Activated CD4-positive, alpha-beta T cell treated with anti-CD3 and anti-CD28 coated beads for 24 hours (primary cell): ENCODE data around the gene CHN1.
A peak's percentile ranks its signal among the peaks of the same experiment; 100 is the strongest.

ENCODE experiments used
- DNase-seq, 2 donors: peaks; one replicate each; pipeline ENCODE4 v3.0.0-alpha.2; 2020; ENCODE audit warnings: low read depth in 2 of 2

Gene CHN1

GRCh38 chr2:174870787-174871186 lies 134.4 kb downstream of the CHN1 start:
- DNase-seq = no peak

GRCh38 chr2:174868878-174869277 lies 136.3 kb downstream of the CHN1 start:
- DNase-seq = no peak

GRCh38 chr2:174866421-174866820 lies 138.8 kb downstream of the CHN1 start:
- DNase-seq = no peak

- DNase-seq = no peak
Measured at GRCh38 chr2:174863183-174863582, 142.0 kb downstream of the CHN1 start.

- no peak for DNase-seq
Measured at GRCh38 chr2:174859563-174860169, 145.5 kb downstream of the CHN1 start.

GRCh38 chr2:174858745-174859144 lies 146.4 kb downstream of the CHN1 start:
- DNase-seq = no peak

- no peak for DNase-seq
Measured at GRCh38 chr2:174856447-174856846, 148.7 kb downstream of the CHN1 start.

GRCh38 chr2:174846941-174847938 lies 157.9 kb downstream of the CHN1 start:
- DNase-seq = no peak

- no peak for DNase-seq
Measured at GRCh38 chr2:174846218-174846617, 159.0 kb downstream of the CHN1 start.

GRCh38 chr2:174844295-174844708 lies 160.9 kb downstream of the CHN1 start:
- DNase-seq = no peak

- DNase-seq = no peak
Measured at GRCh38 chr2:174842496-174842895, 162.7 kb downstream of the CHN1 start.

- no peak for DNase-seq
Measured at GRCh38 chr2:174841936-174842335, 163.2 kb downstream of the CHN1 start.

GRCh38 chr2:174841350-174841749 lies 163.8 kb downstream of the CHN1 start:
- DNase-seq = no peak

GRCh38 chr2:174840436-174840835 lies 164.7 kb downstream of the CHN1 start:
- DNase-seq = no peak

- DNase-seq = no peak
Measured at GRCh38 chr2:174839662-174840061, 165.5 kb downstream of the CHN1 start.

- no peak for DNase-seq
Measured at GRCh38 chr2:174836995-174837390, 168.2 kb downstream of the CHN1 start.

- no peak for DNase-seq
Measured at GRCh38 chr2:174836377-174836994, 168.7 kb downstream of the CHN1 start.

- DNase-seq = peak; percentile 31 to 46
Measured at GRCh38 chr2:174835797-174836255, 169.4 kb downstream of the CHN1 start.

- no peak for DNase-seq
Measured at GRCh38 chr2:174833737-174834136, 171.4 kb downstream of the CHN1 start.

- no peak for DNase-seq
Measured at GRCh38 chr2:174830561-174830960, 174.6 kb downstream of the CHN1 start.

GRCh38 chr2:174829550-174829949 lies 175.6 kb downstream of the CHN1 start:
- DNase-seq = no peak
